Type B pancreatic cell (in vitro differentiated cells): ENCODE data around the gene C3orf33. TPM values are rescaled to one million over a fixed set of nuclear protein-coding genes. Genes with fewer than 3 reads are reported as not detected.
"Not testable (repeated sequence)": the region's sequence is repeated elsewhere in the genome, so short reads cannot be mapped to it uniquely, and the experiment has no call there.

Experiments
- DNase-seq: peaks from one replicate; pipeline ENCODE4 v3.0.0; 2021; ENCODE audit warnings: mixed read lengths; ENCODE audit not compliant: unreplicated experiment; ENCODE audit errors: extremely low spot score
- H3K27ac Mint-ChIP-seq: 2 replicates; pipeline ENCODE4 v1.8.0; 2021; ENCODE audit warnings: mild to moderate bottlenecking, mixed read lengths
- H3K27me3 Mint-ChIP-seq: 2 replicates; pipeline ENCODE4 v1.8.0; 2021; ENCODE audit warnings: mixed read lengths
- H3K36me3 Mint-ChIP-seq: 2 replicates; pipeline ENCODE4 v1.8.0; 2021; ENCODE audit warnings: mixed read lengths
- H3K4me1 Mint-ChIP-seq: one replicate; pipeline ENCODE4 v1.8.0; 2021; ENCODE audit warnings: mixed read lengths; ENCODE audit not compliant: unreplicated experiment
- H3K4me3 Mint-ChIP-seq: 2 replicates; pipeline ENCODE4 v1.8.0; 2021; ENCODE audit warnings: mild to moderate bottlenecking, mixed read lengths
- H3K9me3 Mint-ChIP-seq: 2 replicates; pipeline ENCODE4 v1.8.0; 2021; ENCODE audit warnings: mixed read lengths
- total RNA-seq: library from RNA; stranded (reverse); gene quantifications from 2 replicates; pipeline ENCODE4 v1.2.1, GENCODE V29; 2021; ENCODE audit warnings: low replicate concordance
- TF ChIP-seq, protein P1 (sequence below): fragments of 200-600 bp; sonication (generic); conservative IDR thresholded peaks from 2 replicates; pipeline ENCODE4 v1.5.0; 2021; ENCODE audit warnings: antibody characterized with exemption, mild to moderate bottlenecking

The C3orf33 gene
- total RNA-seq, 1 donor from 2014 or later = 2.8 TPM

GRCh38 chr3:155847993-155848392 lies 41.9 kb upstream of the C3orf33 start:
- peaks cover 24% of the 10 kb centered on the region for H3K4me1 Mint-ChIP-seq
- no peak overlapping the region for H3K4me3 Mint-ChIP-seq
- H3K36me3 Mint-ChIP-seq = peaks cover 12% of the 10 kb centered on the region
- DNase-seq = no peak
- H3K27ac Mint-ChIP-seq = no peak overlapping the region
- no peaks in the 10 kb centered on the region for H3K27me3 Mint-ChIP-seq
- TF ChIP-seq, protein P1, sequence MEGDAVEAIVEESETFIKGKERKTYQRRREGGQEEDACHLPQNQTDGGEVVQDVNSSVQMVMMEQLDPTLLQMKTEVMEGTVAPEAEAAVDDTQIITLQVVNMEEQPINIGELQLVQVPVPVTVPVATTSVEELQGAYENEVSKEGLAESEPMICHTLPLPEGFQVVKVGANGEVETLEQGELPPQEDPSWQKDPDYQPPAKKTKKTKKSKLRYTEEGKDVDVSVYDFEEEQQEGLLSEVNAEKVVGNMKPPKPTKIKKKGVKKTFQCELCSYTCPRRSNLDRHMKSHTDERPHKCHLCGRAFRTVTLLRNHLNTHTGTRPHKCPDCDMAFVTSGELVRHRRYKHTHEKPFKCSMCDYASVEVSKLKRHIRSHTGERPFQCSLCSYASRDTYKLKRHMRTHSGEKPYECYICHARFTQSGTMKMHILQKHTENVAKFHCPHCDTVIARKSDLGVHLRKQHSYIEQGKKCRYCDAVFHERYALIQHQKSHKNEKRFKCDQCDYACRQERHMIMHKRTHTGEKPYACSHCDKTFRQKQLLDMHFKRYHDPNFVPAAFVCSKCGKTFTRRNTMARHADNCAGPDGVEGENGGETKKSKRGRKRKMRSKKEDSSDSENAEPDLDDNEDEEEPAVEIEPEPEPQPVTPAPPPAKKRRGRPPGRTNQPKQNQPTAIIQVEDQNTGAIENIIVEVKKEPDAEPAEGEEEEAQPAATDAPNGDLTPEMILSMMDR = no peak
- H3K9me3 Mint-ChIP-seq = no peaks in the 10 kb centered on the region

DNA sequence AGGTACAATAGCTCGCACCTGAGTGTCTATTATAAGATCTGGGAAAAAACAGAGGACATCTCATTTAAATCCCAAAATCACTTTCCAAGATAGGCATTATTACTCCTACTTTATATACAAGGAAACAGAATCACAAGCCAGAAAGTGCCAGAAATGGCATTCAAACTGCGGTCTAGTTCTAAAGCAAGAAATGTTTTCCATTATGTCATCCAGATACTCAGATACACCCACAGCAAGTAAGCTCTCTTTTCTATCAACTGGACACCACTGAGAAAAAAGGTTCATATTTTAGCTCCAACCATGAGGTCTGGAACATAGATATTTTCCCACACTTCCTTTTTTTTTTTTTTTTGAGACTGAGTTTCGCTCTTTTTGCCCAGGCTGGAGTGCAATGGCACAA lies 40.0 kb upstream of the C3orf33 start:
- no peak overlapping the region for H3K4me3 Mint-ChIP-seq
- no peak overlapping the region for H3K27ac Mint-ChIP-seq
- no peaks in the 10 kb centered on the region for H3K27me3 Mint-ChIP-seq
- no peaks in the 10 kb centered on the region for H3K9me3 Mint-ChIP-seq
- H3K4me1 Mint-ChIP-seq = peaks cover 11% of the 10 kb centered on the region
- H3K36me3 Mint-ChIP-seq = peaks cover 8% of the 10 kb centered on the region
- no peak for DNase-seq
- TF ChIP-seq, protein P1 = no peak

GRCh38 chr3:155843569-155843968 lies 37.5 kb upstream of the C3orf33 start:
- peaks cover 8% of the 10 kb centered on the region for H3K36me3 Mint-ChIP-seq
- H3K27ac Mint-ChIP-seq = no peak overlapping the region
- H3K4me1 Mint-ChIP-seq = peaks cover 11% of the 10 kb centered on the region
- no peaks in the 10 kb centered on the region for H3K27me3 Mint-ChIP-seq
- DNase-seq = no peak
- TF ChIP-seq, protein P1 = no peak
- no peak overlapping the region for H3K4me3 Mint-ChIP-seq
- no peaks in the 10 kb centered on the region for H3K9me3 Mint-ChIP-seq

DNA sequence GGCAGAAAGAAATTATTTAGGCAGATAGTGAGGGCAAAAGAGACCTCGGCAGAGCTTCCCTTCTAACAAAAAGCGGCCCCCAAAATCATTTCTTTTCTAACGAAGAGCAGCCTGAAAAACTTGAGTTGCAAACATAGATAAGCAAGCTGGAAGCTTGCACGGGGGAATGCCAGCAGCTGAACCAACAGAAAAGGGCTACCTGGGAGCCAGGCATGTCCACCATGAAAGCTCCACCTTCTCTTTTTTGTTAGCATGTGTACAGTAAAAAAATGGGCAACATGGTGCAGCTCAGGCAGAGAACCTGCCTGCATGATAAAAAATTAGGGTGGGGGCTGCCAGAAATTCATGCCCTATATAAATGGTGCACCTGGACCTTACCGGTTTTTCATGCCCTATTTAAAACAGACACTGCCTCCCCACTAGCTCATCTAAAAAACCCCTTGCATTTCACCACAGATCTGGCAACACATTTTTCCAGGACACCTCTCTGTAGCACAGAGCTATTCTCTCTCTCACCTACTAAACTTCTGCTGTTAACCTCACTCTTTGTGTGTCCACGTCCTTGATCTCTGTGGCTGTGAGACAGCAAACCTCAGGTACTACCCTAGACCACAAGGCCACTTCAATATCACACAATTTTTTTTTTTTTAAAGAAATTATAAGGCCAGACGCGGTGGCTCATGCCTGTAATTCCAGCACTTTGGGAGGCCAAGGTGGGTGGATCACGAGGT lies 29.4 kb upstream of the C3orf33 start:
- Mint-ChIP-seq H3K27me3 (no peaks in the 10 kb centered on the region), H3K9me3 (no peaks in the 10 kb centered on the region), H3K36me3 (peaks cover 8% of the 10 kb centered on the region), H3K4me3 (no peak overlapping the region), H3K27ac (no peak overlapping the region), H3K4me1 (no peaks in the 10 kb centered on the region)
- TF ChIP-seq, protein P1 = no peak
- no peak for DNase-seq

DNA sequence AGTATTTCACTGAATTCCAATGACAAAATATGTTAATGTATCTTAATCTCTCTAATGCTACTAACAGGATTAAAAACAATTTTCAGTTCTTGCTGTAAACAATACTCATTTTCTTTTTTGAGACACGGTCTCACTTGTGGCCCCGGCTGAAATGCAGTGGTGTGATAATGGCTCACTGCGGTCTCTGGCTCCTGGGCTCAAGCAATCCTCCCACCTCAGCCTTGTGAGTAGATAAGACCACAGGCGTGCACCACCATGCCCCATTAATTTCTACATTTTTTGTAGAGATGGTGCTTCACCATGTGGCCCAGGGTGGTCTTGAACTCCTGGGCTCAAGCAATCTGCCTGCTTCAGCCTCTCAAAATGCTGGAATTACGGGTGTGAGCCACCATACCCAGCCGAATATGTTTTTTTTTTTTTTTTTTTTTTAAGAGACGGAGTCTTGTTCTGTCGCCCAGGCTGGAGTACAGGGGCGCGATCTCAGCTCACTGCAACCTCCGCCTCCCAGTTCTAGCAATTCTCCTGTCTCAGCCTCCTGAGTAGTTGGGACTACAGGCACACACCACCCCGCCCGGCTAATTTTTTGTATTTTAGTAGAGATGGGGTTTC lies 22.5 kb upstream of the C3orf33 start:
- H3K4me3 Mint-ChIP-seq, DNase-seq, H3K27me3 Mint-ChIP-seq, H3K27ac Mint-ChIP-seq, H3K9me3 Mint-ChIP-seq, H3K4me1 Mint-ChIP-seq: not testable (repeated sequence)
- H3K36me3 Mint-ChIP-seq = peaks cover 12% of the 10 kb centered on the region

GRCh38 chr3:155815030-155815545 lies 9.0 kb upstream of the C3orf33 start:
- no peaks in the 10 kb centered on the region for H3K27me3 Mint-ChIP-seq
- H3K4me1 Mint-ChIP-seq = no peaks in the 10 kb centered on the region
- peaks cover 3% of the 10 kb centered on the region for H3K36me3 Mint-ChIP-seq

GRCh38 chr3:155813224-155813623 lies 7.1 kb upstream of the C3orf33 start:
- H3K9me3 Mint-ChIP-seq, H3K4me3 Mint-ChIP-seq, H3K27ac Mint-ChIP-seq, H3K4me1 Mint-ChIP-seq, DNase-seq, H3K27me3 Mint-ChIP-seq, H3K36me3 Mint-ChIP-seq: not testable (repeated sequence)

More at GRCh38 chr3:155815030-155815545, 9.0 kb upstream of the C3orf33 start:
- Mint-ChIP-seq H3K4me3 (no peak overlapping the region), H3K9me3 (no peaks in the 10 kb centered on the region), H3K27ac (no peak overlapping the region)
- TF ChIP-seq, protein P1 = no peak
- no peak for DNase-seq
